HG03045 (cell line): ENCODE data around the gene PRTFDC1.

Experiments used
- ATAC-seq: cut with Tn5 transposase; IDR thresholded peaks from one replicate; pipeline ENCODE4 v1.9.1; 2021; ENCODE audit warnings: mild to moderate bottlenecking, moderate library complexity; ENCODE audit not compliant: unreplicated experiment

PRTFDC1 gene

DNA sequence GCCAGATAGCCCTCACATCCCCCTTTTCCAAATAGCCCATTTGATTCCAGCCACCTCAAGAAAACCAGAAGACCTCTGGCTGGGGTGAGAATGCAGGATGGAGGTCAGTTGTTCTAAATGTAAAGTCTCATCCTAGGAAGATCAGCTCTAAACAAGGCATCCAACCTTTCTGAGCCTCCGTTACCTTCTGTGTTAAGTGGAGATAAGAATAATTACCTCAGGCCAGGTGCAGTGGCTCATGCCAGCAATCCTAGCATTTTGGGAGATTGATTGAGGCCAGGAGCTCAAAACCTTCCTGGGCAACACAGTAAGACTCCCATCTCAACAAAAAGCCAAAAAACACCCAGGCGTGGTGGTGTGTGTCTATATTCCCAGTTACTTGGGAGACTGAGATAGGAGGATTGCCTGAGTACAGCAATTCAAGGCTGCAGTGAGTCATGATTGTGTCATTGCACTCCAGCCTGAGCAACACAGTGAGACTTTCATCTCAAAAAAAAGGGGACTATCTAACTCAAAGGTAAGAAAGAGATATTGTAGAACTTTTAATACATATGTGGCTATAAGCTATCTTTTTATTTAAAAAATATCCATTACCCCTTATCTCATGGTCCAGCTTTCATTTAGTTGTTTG lies 43.5 kb downstream of the PRTFDC1 start:
- ATAC-seq = no peak

DNA sequence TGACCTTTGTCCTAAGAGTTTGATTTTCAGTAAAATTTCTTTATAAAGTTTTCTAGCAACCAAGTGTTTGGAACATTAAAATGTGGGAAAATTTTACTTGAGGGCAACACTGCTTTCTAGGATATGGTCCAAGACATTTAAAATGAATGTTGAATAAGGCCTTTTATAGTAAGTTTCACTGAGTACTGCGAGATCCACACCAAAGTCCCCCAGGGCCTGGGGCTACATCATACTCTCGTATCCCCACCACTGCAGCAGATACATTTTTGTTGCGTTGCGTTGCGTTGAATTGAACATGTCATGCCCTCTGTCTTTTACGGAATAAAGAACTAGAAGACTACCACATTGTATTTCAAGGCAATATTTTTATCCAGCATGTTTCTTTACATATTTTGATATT lies 44.5 kb downstream of the PRTFDC1 start:
- no peak for ATAC-seq

DNA sequence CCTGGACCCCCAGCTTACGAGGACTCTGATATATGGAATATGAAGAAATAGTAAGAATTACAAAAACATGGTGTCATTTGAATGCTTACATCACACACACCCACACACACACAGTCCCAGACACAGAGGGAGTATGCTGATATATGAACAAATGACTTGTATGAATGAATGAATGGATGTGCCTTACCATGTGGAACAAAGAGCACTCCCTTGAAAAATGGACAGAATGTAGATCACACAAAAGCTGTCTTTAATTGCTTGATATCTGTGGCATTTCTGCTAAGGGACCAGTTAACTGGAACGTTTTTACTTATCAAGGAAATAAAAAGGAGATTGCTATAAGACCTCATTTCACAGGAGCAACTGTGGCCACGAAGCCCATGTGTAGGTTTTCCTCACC lies 46.0 kb downstream of the PRTFDC1 start:
- no peak for ATAC-seq

DNA sequence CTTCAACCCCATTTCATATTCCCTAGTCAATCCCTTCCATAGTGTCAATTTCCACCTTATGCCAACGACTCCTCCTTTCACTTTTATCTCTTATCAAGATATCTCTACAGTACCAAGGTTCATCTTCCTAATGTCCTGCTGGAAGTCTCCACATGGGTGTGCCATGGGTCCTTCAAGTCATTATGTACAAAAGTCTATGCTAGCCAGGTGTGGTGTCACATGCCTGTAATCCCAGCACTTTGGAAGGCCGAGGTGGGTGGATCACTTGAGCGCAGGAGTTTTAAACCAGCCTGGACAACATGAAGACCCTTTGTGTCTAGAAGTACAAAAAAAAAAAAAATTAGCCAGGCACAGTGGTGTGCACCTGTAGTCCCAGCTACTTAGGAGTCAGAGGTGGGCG lies 47.6 kb downstream of the PRTFDC1 start:
- no peak for ATAC-seq

DNA sequence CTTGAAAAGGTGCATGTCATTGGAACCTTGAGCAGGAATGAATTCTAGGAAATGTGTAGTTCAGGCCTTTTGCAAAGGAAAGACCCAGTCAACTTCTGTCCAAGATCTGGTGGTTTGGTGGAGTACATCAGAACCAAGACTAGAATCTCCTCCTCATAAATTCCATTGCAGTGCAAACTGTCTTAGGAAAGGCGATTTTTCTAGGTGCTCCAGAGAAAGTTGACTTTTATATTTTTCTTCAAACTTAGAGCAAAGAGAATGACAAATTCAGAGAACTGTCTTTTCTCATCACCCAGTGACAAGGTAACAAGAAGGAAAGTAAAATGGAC lies 50.0 kb downstream of the PRTFDC1 start:
- ATAC-seq = no peak

DNA sequence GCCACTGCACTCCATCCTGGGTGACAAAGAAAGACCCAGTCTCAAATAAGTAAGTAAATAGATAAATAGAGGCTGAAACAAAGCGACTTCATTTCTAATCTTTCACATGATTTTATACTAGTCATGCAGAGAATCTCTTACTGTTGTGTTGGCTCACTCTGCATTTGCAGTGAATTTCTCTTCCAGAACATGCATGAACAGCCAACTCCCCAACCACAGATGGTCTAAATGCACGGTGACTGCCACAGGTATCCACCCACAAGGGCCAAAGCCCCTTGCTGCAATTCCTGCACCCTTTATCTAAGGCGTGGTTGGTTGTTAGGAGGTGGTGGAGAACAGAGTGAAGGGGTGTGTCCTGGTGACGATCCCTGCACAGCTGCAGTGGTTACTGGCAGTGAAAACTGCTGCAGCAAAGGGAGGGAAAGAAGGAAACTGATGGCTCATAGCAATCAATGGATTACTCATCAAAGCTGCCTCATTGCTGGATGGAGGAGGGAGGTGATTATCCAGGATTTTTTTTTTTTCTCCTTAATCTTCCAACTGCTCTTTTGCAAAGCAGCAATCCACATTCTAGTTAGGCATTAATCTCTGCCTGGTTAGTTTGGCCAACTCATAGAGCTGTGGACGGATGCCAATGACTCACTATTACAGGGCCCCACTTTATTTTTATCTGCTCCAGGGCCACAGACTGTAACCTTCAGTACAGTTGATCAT lies 50.6 kb downstream of the PRTFDC1 start:
- peak; percentile 46 for ATAC-seq

DNA sequence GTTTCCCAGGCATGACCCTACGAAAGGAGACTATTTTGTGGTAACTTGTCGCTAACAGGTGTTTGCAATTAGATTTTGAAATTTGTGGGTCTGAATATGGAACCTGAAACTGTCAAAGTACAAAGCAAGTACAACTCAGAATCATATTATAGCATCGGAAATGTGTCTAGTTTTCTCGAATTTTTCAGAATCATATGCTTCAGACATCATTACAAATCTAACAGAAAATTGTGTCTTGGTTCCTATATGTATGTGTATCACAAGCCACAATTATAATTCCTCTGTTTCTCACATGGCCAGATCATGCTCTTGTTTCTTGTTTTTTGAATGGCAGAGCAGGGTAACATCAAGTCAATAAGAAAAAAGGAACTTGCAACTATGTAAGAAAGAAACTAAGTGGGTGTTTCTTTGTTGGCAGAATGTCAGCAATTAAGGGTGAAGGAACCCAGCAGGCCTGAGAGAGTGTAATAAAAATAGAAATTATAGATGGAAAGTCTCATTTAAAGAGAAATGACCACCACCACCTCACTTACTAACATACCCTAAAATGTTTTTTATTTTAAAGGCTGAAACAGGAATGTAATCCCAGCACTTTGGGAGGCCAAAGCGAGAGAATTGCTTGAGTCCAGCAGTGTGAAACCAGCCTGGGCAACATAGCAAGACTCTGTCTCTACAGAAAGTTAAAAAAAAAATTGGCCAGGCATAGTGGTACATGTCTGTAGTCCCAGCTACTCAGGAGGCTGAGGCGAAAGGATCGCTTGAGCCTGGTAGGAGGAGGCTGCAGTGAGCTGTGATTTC lies 51.3 kb downstream of the PRTFDC1 start:
- ATAC-seq = peak; percentile 72

DNA sequence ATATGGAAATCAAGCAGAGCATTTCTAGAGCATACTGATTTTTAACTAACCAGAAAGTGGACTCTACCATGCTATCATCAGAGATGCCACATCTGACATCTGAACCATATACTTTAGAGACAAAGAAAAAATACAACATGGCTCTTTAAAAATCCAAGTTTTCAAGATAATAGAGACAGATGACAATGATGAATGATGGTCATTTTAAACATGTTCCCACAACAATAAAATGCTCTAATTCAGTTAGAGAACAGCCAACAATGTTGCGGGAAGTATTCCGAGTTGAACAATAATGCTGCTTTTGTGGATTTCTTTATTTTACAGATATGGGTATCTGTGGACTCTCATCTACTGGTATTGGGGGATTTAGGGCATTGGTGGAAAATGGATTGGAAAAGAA lies 52.8 kb downstream of the PRTFDC1 start:
- no peak for ATAC-seq

DNA sequence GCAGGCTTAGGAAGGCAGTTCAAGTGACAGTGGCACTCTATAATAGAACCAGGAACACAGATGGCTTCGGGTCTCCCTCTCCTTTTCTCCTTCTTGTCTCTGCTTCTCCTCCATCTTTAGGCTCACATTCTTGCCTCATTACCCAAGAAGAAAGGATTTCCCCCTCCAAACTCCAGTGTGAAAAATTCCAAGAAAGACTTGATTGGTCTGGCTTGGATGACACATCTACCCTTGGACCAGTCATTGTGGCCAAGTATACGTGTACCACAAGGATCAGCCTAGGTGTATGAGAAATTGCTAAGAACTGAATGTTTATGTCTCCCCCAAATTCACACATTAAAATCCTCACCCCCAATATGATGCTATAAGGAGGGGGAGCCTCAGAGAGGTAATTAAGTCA lies 53.9 kb downstream of the PRTFDC1 start:
- no peak for ATAC-seq

DNA sequence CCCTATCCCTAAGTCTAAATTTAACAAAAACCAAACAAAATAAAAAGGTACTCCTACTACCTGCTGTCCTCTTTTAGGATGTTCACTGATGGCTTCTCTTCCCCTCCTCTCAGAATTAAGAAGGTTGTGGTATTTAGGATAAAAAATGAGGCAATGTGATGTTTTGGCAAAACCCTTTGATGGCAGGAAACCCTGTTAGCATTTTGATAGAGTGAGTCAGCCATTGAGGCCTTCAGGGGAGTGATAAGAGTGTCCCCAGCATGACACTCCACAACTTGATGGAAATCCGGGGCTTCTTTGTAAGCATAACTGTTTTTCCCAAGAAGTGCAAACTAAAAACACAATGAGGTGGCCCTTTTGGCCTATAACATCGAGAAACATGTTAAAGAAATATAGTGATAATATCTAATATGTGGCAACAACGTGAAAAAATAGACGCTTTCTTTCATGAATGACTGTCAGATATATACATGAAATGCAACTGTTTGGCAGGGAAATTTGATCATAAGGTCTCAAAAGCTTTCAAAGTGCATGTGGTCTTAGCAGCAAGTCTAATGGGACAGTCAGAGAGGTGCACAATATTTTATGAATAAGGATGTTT lies 55.0 kb downstream of the PRTFDC1 start:
- no peak for ATAC-seq

DNA sequence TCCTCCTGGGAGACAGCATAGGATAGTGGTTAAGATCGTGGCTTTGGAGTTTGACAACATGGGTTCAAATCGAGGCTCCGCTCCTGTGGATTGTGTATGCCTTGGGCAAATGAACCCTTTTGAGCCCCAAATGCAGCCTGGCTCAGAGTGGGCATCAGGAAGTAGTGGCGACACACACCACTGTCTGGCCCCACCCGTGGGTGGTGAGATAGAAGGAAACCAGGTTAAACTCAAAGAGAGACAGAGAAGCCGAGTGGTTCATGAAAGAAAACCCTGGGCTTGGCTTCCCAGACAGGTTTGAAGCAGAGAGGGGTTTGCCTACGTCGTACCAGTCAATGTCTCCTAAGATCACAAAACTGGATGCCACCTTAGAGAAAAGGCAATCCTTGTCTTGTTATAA lies 57.7 kb downstream of the PRTFDC1 start:
- no peak for ATAC-seq

DNA sequence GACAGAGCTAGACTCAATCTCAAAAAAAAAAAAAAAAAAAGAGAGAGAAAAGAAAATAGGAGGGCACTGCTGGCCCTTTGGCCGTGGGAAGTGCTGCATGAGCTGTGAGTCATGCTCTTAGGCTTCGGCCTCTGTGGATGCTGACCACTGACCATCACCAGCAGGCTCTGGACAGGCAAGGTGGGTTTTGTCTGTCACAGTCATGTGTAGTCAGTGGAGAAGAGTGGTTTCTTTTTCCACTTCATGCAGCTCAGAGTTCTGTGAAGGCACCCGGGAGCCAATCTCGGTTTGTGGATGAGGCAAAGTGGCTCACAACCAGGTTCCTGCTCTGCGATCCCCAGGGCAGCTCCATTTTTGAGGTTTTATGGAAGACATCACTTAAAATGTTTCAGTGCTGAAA lies 58.1 kb downstream of the PRTFDC1 start:
- ATAC-seq = no peak

DNA sequence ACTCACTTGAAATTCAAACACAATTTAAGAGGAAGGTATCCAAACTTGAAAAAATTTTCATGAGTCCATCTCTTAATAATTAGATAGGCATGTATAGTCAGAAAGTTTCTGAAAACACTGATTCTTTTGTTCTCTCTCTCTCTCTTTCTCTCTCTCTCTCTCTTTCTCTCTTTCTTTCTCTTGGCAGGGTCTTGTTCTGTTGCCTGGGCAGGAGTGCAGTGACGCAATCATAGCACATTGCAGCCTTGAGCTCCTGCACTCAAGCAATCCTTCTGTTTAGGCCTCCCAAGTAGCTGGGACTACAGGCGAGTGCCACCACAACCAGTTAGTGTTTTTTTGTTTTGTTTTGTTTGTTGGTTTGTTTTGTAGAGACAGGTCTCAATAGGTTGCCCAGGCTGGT lies 59.3 kb downstream of the PRTFDC1 start:
- ATAC-seq = no peak

DNA sequence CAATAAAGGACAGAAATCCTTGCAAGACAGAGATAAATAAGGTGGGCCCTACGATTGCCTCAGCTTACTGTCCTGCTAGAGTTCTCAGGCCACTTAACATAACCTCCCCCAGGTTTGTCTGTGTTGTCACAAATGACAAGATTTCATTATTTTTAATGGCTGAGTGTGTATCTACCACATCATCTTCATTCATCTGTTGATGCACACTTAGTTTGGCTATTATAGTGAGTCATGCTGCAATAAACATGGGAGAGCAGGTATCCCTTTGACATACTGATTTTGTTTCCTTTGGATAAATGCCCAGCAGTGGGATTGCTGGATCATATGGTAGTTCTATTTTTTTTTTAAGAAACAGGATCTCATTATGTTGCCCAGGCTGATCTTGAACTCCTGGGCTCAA lies 60.6 kb downstream of the PRTFDC1 start:
- ATAC-seq = no peak

DNA sequence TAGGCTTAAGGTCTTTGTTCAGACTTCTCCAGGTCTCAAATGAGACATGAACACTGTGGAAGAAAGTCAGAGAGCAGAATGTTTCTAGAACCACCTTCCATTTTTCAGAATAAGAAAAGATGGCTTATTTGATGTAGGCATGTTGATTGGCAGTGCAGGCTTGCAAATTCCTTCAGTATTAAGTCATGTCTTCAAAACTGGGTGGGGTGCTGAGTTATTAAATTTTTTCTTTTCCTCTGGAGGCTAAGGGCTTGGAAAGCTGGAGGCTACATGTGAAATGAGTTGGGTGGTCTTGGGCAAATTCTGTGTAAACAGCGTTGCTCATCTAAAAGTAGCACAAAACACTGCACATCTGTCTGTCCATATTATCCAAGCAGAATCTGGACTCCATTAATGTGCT lies 62.8 kb downstream of the PRTFDC1 start:
- no peak for ATAC-seq

DNA sequence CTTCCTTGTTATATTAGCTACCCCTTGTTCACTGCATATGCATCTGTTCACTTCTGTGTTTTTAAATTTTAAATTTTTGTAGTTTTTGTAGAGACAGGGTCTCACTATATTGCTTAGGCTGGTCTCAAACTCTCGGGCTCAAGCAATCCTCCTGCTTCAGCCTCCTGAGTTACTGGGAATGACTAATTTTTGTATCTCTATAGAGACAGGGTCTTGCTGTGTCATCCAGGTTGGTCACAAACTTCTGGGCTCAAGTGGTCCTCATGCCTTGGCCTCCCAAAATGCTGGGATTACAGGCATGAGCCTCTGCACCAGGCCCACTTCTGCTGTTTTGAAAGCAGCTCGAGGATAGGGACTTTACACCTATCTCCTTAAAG lies 64.6 kb downstream of the PRTFDC1 start:
- ATAC-seq = peak; percentile 5

DNA sequence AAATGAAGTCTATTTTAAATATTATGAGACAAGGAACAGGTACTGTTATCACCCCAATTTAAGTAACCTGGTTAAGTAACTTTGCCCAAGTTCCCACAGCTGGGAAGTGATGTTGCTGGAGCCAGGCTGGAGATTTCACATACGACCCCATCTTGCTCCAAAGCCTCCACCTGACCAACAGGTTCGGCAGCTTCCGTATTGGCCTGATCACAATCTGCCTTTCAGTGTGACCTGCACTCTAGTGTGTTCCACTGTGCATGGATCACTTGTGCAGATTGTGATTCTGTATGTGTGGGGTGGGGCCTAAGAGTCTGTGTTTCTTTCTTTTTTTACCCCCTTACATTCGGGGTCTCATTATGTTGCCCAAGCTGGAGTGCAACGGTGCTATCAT lies 66.1 kb downstream of the PRTFDC1 start:
- no peak for ATAC-seq

DNA sequence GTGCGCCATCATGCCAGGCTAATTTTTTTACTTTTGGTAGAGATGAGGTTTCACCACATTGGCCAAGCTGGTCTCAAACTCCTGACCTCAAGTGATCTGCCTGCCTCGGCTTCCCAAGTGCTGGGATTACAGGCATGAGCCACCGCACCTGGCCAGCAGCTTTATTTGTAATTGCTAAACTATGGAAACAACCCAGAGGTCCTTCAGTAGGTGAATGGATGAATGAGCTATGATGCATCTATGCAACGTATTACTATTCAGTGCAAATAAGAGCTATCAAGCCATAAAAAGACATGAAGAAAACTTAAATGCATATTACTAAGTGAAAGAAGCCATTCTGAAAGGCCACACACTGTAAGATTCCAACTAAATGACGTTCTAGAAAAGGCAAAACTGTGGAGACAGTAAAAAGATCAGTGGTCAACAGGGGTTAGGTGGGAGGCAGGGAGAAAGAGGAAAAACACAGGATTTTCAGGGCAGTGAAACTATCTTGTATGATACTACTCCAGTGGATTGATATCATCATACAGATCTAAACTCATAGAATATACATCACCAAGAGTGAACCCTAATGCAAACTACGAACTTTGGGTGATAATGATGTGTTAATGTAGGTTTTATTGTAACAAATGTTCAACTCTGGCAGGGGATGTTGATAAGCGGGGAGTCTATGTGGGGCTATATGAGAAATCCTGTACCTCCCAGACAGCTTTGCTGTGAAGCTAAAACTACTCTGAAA lies 66.7 kb downstream of the PRTFDC1 start:
- ATAC-seq = no peak

DNA sequence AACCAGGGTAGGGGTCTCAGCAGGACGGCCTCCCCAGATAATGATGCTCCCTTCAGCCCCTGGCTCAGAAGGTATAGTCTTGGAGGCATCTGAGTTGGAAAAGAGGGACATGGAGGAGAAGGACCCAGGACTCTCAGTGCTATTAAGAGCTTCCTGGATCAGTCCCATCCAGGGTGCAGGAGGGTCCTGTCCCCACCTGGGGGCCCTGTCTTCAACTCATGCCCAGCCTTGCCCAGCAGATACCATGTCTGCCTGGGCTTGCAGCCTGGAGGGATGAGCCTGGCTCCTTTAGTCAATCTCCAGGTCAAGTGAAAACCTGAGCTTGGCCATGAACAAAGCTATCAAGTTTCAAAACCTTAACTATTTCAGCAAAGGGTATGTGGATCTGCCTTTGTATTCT lies 67.6 kb downstream of the PRTFDC1 start:
- no peak for ATAC-seq

DNA sequence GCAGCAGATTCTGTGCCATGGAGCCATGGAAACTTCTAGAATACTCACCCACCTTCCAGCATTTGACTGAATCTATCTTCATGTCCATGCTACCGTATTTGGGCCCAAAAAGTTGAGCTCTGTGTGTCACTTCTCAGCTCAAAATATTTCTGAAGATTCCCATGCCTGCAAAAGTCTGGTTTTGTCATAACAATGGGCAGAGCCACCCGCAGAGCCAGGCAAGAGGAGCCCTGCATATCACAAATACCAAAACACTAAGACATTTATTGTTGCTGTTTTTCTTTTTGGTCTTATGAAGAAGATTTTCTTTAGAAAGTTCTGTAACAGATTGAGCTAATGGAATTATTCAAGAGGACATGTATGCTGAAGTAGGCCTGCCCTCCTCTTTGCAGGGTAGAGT lies 68.1 kb downstream of the PRTFDC1 start:
- ATAC-seq = no peak

DNA sequence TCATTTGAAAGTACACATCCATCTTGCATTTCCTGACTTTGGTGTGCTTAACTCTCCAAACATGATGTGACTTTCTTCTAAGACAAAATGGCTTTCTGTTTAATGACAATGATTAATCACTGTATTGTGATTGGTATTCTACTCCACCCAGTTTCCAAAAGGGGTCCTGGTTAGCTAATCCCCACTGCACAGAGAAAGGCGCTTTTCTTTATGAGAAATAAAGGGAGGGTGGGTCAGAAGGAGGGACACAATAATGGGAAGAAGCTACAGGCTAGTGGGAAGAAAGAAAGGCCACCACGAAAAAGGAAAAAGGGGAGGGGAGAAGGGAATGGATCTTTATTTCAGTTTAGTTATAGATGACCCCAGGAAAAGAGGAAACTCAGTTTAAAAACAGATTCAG lies 69.2 kb downstream of the PRTFDC1 start:
- no peak for ATAC-seq
